Stimulated activated CD8-positive, alpha-beta memory T cell treated with anti-CD3 and anti-CD28 coated beads, Interleukin-15, amount 100 ng/mL, for 48 hours (primary cell): Measurements from ENCODE around the gene PDK2.

Experiments used
- DNase-seq, 2 donors: peaks; one replicate each; pipeline ENCODE4 v3.0.0-alpha.2; 2020; ENCODE audit warnings: low read depth in 2 of 2

PDK2 gene

GRCh38 chr17:50094753-50095619, at the start of gene PDK2:
PDK2 (plus strand) TSS chr17:50095351; CDS start chr17:50095436, 85 bp downstream.
- DNase-seq: peak; percentile 94 to 95

GRCh38 chr17:50046179-50046578, 49.0 kb upstream of the PDK2 start:
- no peak for DNase-seq

- DNase-seq: no peak
These were observed 48.5 kb upstream of the PDK2 start for GRCh38 chr17:50046667-50047066.

- DNase-seq: no peak
These were observed 48.1 kb upstream of the PDK2 start for GRCh38 chr17:50047083-50047482.

- peak in 1 of 2 donors; percentile 47 for DNase-seq
These were observed 47.5 kb upstream of the PDK2 start for GRCh38 chr17:50047488-50048126.

GRCh38 chr17:50048146-50048720, 46.9 kb upstream of the PDK2 start:
- no peak for DNase-seq

GRCh38 chr17:50048988-50049387, 46.2 kb upstream of the PDK2 start:
- no peak for DNase-seq

- no peak for DNase-seq
These were observed 45.5 kb upstream of the PDK2 start for GRCh38 chr17:50049636-50050035.

GRCh38 chr17:50050431-50051032, 44.6 kb upstream of the PDK2 start:
- no peak for DNase-seq

- peak; percentile 72 to 78 for DNase-seq
These were observed 44.0 kb upstream of the PDK2 start for GRCh38 chr17:50051082-50051576.

- no peak for DNase-seq
These were observed 43.5 kb upstream of the PDK2 start for GRCh38 chr17:50051606-50052005.

- no peak for DNase-seq
These were observed 42.8 kb upstream of the PDK2 start for GRCh38 chr17:50052241-50052796.

- no peak for DNase-seq
These were observed 42.1 kb upstream of the PDK2 start for GRCh38 chr17:50052822-50053653.

- no peak for DNase-seq
These were observed 41.5 kb upstream of the PDK2 start for GRCh38 chr17:50053654-50053960.

GRCh38 chr17:50055055-50055425, 40.1 kb upstream of the PDK2 start:
- DNase-seq: no peak

- DNase-seq: peak in 1 of 2 donors; percentile 53
These were observed 39.5 kb upstream of the PDK2 start, which contains the start of gene ITGA3 for GRCh38 chr17:50055426-50056216. ITGA3 (plus strand) TSS chr17:50056110; CDS start chr17:50056440, 330 bp downstream.

- peak; percentile 49 to 61 for DNase-seq
These were observed 38.8 kb upstream of the PDK2 start for GRCh38 chr17:50056217-50056960.

GRCh38 chr17:50056961-50057330, 38.2 kb upstream of the PDK2 start:
- DNase-seq: no peak

GRCh38 chr17:50057521-50057991, 37.6 kb upstream of the PDK2 start:
- no peak for DNase-seq
